ENCODE measurements around the gene ZBTB5.
"Not testable (repeated sequence)": the region's sequence is repeated elsewhere in the genome, so short reads cannot be mapped to it uniquely, and the experiment has no call there.

ZBTB5 gene

GRCh38 chr9:37465249-37466036, at the start of gene ZBTB5:
Gene ZBTB5, minus strand, starts transcription at chr9:37465450. Its CDS starts 22,899 bp downstream, at chr9:37442551.
- no peak for TF ChIP-seq CTCF (IDR thresholded peaks at IDR 0.05; ENCODE audit: low read depth, low read length, missing control alignments)
- DNase-seq (ENCODE audit: extremely low read depth, low read depth), result peak; percentile 100
- H3K4me3 ChIP-seq (replicated peaks; ENCODE audit: low read depth, low read length), result peak within 1 kb of the TSS; percentile 91

- no peak for TF ChIP-seq CTCF (IDR thresholded peaks at IDR 0.05; ENCODE audit: low read depth, low read length, missing control alignments)
- DNase-seq (ENCODE audit: extremely low read depth, low read depth), result no peak
- no peak overlapping the region for H3K4me3 ChIP-seq (replicated peaks; ENCODE audit: low read depth, low read length)
Observed at GRCh38 chr9:37514999-37515398, 49.7 kb upstream of the ZBTB5 start.

GRCh38 chr9:37514415-37514814, 49.2 kb upstream of the ZBTB5 start:
- DNase-seq (ENCODE audit: extremely low read depth, low read depth), result not testable (repeated sequence)

GRCh38 chr9:37512437-37512836, 47.2 kb upstream of the ZBTB5 start:
- H3K4me3 ChIP-seq (replicated peaks; ENCODE audit: low read depth, low read length), result no peak overlapping the region
- DNase-seq (ENCODE audit: extremely low read depth, low read depth), result no peak
- TF ChIP-seq CTCF (IDR thresholded peaks at IDR 0.05; ENCODE audit: low read depth, low read length, missing control alignments), result no peak

More at GRCh38 chr9:37514415-37514814, 49.2 kb upstream of the ZBTB5 start:
- not testable (repeated sequence) for H3K4me3 ChIP-seq (replicated peaks; ENCODE audit: low read depth, low read length)

GRCh38 chr9:37511016-37512010, 46.1 kb upstream of the ZBTB5 start:
- no peak for DNase-seq (ENCODE audit: extremely low read depth, low read depth)
- no peak overlapping the region for H3K4me3 ChIP-seq (replicated peaks; ENCODE audit: low read depth, low read length)
- TF ChIP-seq CTCF (IDR thresholded peaks at IDR 0.05; ENCODE audit: low read depth, low read length, missing control alignments), result peak; percentile 18

- DNase-seq (ENCODE audit: extremely low read depth, low read depth), result not testable (repeated sequence)
Observed at GRCh38 chr9:37510053-37510452, 44.8 kb upstream of the ZBTB5 start.

GRCh38 chr9:37509536-37509935, 44.3 kb upstream of the ZBTB5 start:
- no peak for TF ChIP-seq CTCF (IDR thresholded peaks at IDR 0.05; ENCODE audit: low read depth, low read length, missing control alignments)
- H3K4me3 ChIP-seq (replicated peaks; ENCODE audit: low read depth, low read length), result no peak overlapping the region
- no peak for DNase-seq (ENCODE audit: extremely low read depth, low read depth)

More at GRCh38 chr9:37510053-37510452, 44.8 kb upstream of the ZBTB5 start:
- H3K4me3 ChIP-seq (replicated peaks; ENCODE audit: low read depth, low read length), result not testable (repeated sequence)
